Astrocyte of the spinal cord (primary cell): ENCODE data around the gene SLC6A2.
"Not testable (repeated sequence)": the region's sequence is repeated elsewhere in the genome, so short reads cannot be mapped to it uniquely, and the experiment has no call there.

ENCODE experiments used
- DNase-seq: peaks from one replicate; pipeline ENCODE4 v3.0.0; 2011; ENCODE audit warnings: low read depth, low spot score
- H3K4me3 ChIP-seq: 2 replicates; pipeline ENCODE4 v1.5.1; 2011; ENCODE audit warnings: low read depth, mild to moderate bottlenecking, low read length, moderate library complexity
- in situ Hi-C: cut with HindIII; loops from 2 replicates; pipeline ENCODE4 v1.10.0; 2017; ENCODE audit warnings: low sequenced_read_pairs
- TF ChIP-seq, protein P1 (sequence below): IDR thresholded peaks from 2 replicates; pipeline ENCODE4 v1.5.1; 2012; ENCODE audit warnings: low read depth, mild to moderate bottlenecking, low read length, inconsistent platforms

The SLC6A2 gene

DNA sequence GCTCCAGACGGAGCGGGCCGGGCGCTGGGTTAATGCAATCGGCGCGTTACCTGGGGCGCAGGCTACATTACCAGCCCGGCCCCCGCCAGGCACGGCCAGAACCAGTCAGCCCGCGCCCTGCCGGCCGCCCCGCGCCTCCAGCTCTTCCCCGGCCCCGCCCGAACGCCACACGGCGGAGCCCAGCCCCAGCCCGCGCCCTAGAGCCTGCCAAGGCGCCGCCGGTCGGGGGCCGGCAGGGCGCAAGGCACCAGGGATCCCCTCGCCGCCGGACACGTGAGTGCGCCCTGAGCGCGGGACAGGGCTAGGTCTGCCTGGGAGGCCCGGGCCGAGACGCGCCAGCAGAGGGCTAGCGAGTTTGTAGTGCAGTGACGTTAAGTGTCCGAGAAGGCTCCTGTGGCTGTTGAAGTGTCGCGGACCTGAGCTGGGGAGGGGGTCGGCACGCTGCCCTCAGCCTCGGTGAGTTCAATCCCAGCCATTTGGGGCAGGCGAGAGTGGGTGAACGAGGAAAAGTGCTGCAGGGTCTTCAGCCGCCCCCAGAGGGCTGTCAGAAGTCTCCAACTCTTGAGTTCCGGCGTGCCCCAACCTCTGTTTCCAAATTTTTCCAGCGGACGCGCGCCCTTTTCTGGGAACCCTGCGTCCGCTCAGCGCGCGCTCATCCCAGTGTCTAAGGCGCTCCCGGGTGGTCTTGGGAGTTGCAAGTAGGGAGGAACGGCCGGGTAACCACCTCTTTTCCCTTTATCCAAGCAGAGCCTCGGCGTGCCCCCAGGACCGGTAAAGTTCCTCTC is at the start of gene SLC6A2:
Gene SLC6A2, plus strand, starts transcription at position 92 of the 785 bp plus-strand sequence. CDS start 707 bp downstream, outside the sequence.
- in situ Hi-C loops, result no loop called here
- TF ChIP-seq, protein P1, sequence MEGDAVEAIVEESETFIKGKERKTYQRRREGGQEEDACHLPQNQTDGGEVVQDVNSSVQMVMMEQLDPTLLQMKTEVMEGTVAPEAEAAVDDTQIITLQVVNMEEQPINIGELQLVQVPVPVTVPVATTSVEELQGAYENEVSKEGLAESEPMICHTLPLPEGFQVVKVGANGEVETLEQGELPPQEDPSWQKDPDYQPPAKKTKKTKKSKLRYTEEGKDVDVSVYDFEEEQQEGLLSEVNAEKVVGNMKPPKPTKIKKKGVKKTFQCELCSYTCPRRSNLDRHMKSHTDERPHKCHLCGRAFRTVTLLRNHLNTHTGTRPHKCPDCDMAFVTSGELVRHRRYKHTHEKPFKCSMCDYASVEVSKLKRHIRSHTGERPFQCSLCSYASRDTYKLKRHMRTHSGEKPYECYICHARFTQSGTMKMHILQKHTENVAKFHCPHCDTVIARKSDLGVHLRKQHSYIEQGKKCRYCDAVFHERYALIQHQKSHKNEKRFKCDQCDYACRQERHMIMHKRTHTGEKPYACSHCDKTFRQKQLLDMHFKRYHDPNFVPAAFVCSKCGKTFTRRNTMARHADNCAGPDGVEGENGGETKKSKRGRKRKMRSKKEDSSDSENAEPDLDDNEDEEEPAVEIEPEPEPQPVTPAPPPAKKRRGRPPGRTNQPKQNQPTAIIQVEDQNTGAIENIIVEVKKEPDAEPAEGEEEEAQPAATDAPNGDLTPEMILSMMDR, result no peak
- no peak within 1 kb of the TSS for H3K4me3 ChIP-seq
- DNase-seq, result no peak

DNA sequence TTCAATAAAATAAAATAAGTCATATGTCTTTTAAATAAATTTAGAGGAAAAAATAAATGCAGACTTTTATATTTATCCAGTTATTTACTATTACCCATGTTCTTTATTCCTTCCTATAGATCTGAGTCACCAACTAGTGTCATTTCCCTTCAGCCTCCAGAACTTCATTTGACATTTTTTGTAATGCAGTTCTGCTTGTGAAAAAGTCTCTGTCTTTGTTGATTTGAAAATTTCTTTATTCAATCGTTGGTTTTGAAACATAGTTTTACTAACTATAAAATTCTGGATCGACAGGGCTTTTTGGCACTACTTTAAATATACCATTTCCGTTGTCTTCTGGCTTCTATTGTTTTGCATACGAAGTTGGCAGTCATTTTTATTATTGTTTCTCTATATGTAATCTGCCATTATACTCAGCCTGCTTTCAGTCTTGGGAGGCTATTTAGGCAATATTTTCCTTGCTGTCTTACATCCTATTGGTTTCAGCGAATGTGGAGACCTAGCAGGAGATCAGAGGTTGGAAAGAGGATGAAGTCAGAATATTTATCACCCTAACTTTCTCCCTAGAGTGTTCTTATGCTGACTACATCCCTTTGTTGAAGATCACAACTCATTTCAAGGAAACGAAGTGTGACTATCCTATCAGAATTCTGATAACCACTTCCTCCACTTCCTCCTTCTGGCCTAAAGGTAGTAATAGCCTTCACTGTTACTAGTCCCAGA is 42.0 kb upstream of the SLC6A2 start:
- no peak overlapping the region for H3K4me3 ChIP-seq
- DNase-seq, result no peak
- in situ Hi-C loops, result no loop called here
- TF ChIP-seq, protein P1, result no peak

GRCh38 chr16:55615071-55615470 is 40.7 kb upstream of the SLC6A2 start:
- in situ Hi-C loops, result no loop called here
- TF ChIP-seq, protein P1, result no peak
- no peak overlapping the region for H3K4me3 ChIP-seq
- DNase-seq, result no peak

- H3K4me3 ChIP-seq, result not testable (repeated sequence)
Measured at GRCh38 chr16:55615670-55616069, 40.1 kb upstream of the SLC6A2 start.

GRCh38 chr16:55621771-55622170 is 34.0 kb upstream of the SLC6A2 start:
- no peak for DNase-seq
- TF ChIP-seq, protein P1, result no peak
- H3K4me3 ChIP-seq, result no peak overlapping the region
- in situ Hi-C loops, result no loop called here

More at GRCh38 chr16:55615670-55616069, 40.1 kb upstream of the SLC6A2 start:
- DNase-seq, in situ Hi-C loops: not testable (repeated sequence)

DNA sequence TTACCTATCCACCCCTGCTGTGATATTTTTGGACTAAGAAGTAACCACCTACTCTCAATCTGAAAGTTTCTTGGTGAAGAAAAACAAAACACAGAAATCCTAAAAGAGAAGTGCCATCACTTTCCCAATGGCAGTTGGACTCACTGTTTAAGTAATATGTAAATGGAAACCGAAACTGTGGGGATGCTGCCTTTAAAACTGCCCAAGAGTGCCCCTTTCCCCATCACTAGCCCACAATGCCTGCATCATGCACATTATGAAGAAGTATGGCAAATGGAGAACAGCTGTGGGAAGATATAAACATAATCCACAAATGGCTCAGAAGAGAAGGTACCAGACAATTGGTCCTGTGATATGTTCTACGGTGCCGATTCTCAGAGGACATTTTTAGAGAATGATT is 33.5 kb upstream of the SLC6A2 start:
- no peak overlapping the region for H3K4me3 ChIP-seq
- no peak for DNase-seq
- TF ChIP-seq, protein P1, result no peak
- in situ Hi-C loops, result no loop called here
